Urothelium cell line (cell line): ENCODE measurements around the gene EXD2.

Experiments
- DNase-seq: peaks from one replicate; pipeline ENCODE4 v3.0.0; 2011; ENCODE audit warnings: low spot score, mixed read lengths
- FAIRE-seq: peaks from 2 replicates; lab custom pipeline; 2011; peaks lifted over from hg19 to GRCh38; lab: Jason Lieb, UNC

Gene EXD2

GRCh38 chr14:69246331-69246730 is 55.0 kb downstream of the EXD2 start:
- DNase-seq: no peak
- peak; percentile 66 for FAIRE-seq

DNA sequence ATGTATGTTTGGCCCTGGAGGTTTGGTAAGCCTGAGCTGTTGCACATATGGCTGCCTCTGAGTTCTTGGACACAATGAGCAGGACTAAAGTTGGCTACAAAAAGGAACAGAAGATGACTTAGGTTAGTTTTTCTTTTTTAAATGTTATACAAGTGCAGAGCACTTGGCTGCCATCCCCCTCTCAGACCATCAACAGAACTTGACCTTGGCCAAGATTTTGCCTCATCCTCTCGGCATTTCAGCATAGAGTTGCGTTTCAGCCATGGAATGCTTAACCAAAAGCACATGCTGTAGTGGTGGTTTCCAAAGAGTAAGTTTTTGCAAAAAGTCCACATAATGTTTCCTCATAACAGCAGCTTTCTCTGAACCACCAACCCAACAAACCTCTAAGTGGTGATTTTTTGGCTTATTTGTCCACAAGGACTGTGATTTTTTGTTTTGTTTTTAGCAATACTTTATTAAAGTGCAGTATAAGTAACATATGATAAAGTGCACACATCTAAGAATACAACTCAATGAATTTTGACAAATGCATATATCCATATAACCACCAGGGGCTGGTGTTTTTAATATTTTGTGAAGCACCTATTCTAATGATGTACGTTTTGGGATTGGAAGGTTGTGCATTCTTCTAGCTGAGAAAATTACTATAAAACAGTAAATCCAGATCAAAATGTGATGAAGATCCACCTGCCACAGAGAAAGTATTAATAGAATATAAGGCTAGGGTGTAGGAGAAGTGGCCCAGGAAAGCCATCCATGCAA is 56.6 kb downstream of the EXD2 start:
- peak; percentile 75 for FAIRE-seq
- no peak for DNase-seq

- DNase-seq (no peak), FAIRE-seq (peak; percentile 78)
These were observed 58.3 kb downstream of the EXD2 start for GRCh38 chr14:69249603-69250002.

- DNase-seq: no peak
- no peak for FAIRE-seq
These were observed 61.6 kb downstream of the EXD2 start for GRCh38 chr14:69252851-69253250.

DNA sequence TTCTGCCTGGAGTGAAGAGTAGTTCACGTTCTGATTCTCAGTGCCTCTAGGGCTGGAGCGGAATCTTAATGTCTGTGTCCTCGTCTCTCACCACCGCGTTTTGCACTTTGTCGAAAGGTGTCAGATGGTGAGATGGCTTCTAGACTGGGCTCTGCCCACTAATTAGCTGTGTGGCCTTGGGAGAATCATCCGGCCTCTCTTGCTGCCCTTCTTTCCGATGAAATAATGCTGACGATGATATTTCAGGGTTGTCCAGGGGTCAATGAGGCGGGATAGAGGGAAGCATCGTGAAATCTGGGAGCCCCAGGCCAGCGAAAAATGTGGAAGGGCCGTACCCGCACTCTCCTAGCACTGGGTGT is 67.8 kb downstream of the EXD2 start:
- FAIRE-seq (peak; percentile 72), DNase-seq (no peak)

DNA sequence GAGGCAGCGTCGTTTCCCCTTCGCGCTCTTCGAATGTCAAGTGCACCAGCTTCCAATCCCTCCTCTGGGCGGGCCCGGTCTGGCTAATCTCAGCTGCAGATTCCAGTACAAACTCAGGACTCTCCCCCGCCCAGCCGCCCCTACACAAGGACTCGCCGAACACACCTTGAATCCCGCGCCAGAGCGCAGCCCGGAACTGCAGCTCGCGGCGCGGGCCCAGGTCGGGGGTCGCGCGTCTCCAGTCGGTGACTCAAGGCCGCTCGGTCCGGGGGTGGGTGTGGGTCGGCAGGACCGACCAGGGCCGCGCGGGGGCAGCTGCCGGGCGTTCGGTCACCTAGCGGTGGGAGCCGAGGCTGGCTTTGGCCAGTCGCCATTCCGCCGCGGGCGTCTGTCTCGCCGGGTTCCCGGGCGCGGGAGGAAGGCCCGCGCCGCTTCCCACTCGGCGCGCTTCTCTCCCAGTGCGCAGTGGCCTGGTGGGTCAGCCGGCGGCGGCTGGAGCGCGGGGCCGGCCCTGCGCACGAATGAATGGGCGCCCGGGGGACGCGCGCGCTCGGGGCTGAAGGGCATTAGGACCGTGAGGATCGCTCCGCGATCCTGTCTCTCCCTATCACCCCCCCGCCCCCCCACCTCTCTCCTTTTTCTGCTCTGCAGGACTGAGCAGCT is 68.4 kb downstream of the EXD2 start, which contains the start of gene GALNT16:
Gene GALNT16 (plus strand): TSS at position 632 of the 663 bp plus-strand sequence. CDS start 133 bp downstream, outside the sequence.
- FAIRE-seq (peak; percentile 86), DNase-seq (peak; percentile 92)

DNA sequence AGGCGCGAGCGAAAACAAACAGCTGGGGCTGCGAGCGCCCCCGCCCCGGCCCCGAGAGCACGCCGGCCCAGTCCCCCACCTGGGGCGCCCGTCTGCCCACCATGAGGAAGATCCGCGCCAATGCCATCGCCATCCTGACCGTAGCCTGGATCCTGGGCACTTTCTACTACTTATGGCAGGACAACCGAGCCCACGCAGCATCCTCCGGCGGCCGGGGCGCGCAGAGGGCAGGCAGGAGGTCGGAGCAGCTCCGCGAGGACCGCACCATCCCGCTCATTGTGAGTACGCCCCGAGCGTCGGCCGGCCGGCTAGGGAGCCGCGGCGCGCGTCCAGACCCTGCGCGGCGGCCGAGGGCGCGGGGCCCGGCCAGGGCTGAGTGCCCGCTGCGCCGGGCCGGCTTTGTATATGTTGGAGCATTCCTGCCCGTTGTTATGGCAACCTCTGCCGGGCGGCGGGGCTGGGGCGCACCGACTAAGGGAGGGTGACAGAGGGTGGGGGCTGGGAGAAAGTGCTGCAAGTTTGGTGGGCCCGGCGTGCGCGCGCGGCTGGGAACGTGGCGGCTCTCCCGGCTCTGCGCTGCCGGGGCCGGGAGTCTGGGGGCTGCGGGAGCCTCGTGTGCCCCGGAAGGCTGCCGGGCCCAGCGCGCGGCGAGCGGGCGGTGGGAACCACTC is 69.0 kb downstream of the EXD2 start:
- FAIRE-seq: peak; percentile 94

GRCh38 chr14:69260861-69261564 is 69.7 kb downstream of the EXD2 start:
- peak; percentile 93 for FAIRE-seq
- DNase-seq: peak; percentile 42

More for the DNA sequence above, 69.0 kb downstream of the EXD2 start:
- peak; percentile 68 for DNase-seq

DNA sequence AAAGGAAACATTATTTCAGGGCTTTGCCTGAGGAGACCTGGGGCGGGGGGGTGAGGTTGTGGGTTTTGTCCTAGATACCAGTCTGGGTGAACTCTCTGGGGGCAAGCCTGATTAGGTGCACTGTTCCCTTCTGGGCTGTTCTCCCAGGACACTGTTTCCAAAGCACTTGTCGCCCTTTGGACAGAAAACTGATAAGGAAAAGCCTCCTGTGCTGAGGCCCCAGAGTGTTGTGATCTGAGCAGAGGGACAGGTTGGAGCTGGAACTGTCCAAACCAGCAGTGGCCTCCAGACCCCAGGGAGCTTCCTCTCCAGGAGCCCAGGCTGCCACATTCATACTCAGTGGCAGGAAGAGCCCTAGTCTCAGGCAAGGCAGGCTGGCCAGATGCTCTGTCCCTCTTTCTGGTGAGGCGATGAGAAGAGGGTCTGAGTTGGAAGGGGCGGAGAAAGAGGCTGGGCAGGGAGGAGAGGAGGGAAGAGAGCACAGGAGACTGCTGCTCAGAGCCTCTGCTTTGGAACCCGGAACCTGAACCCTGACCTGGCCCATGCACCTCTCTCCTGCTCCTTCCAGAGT is 70.5 kb downstream of the EXD2 start:
- FAIRE-seq: no peak
- DNase-seq: peak; percentile 55

DNA sequence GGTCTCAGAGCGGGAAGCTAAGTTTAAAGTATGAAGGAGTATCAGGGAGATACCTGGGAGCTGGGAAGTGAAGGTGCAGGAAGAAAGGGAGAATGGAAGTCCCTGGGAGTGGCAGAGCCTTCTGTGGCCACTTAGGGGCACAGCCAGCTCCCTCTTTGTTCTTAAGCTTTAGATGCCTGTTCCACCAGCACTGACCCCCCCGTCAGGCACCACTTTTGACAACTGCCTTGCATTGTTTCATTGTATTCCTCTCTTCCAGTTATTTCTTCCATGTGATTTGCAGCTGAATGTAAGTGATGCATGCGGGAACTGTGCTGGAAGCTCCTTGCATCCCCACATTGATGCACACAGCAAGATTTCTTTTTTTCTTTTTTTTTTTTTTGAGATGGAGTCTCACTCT is 71.2 kb downstream of the EXD2 start:
- DNase-seq (no peak), FAIRE-seq (no peak)

DNA sequence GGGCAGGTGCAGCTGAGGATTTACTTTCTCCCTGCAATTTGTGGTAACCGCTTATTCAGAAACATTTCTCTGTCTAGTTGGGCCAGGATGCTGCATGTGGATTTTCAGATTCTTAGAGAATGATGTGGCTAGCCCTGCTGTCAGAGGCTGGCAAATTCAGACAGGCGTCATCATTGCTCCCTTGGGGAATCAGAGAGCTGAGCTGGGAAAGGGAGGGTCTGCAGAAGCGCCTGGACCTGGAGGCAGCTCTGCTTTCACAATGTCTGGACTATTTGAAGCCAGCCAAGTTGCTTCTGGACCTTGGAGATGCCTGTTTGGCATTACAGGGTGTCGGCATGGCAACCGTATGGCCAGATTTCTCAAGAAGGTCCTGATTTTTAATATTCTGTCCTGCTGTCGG is 72.1 kb downstream of the EXD2 start:
- FAIRE-seq: no peak

DNA sequence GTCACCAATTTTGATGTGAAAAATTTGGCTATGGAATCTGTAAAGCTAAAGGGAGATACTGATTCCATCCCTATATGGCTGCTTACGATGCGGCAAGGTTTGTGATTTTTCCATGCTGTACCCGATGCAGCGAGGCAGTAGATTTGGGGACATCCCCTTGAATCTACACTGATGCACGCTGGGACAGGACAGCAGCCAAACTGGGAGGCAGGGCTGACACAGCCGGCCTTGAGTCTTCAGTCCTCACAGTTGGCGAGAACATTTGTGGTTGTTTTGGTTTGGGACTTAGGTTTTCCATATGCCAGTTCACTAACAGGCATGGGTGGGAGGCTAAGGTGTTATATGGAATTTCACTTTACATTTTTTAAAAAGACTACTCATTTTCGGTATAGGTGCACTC is 72.5 kb downstream of the EXD2 start:
- FAIRE-seq (peak; percentile 86), DNase-seq (no peak)

More for the DNA sequence above, 72.1 kb downstream of the EXD2 start:
- peak; percentile 92 for DNase-seq

GRCh38 chr14:69266572-69267345 is 75.5 kb downstream of the EXD2 start:
- no peak for DNase-seq
- FAIRE-seq: no peak

GRCh38 chr14:69267492-69267891 is 76.2 kb downstream of the EXD2 start:
- peak; percentile 82 for FAIRE-seq
- DNase-seq: no peak

- FAIRE-seq: no peak
- no peak for DNase-seq
These were observed 76.9 kb downstream of the EXD2 start for GRCh38 chr14:69268223-69268622.

DNA sequence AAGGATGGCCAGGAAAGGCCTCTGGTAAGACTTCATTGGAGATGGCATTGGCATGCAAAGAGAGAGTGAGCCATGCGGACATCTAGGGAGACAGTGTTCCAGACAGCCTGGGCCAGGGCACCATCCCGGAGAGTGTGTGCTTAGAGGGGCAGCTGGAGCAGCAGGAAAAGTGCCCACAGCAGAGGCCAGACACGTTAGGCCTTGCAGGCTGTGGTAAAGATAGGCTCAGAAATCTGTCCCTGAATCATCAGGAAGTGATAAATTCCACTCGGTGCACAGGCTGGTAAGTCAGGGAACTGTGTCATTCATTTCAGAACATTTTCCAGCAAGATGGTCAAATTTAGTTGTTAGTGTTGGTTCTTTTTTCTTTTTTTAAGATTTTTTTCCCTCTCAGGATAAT is 77.5 kb downstream of the EXD2 start:
- DNase-seq: peak; percentile 64
- no peak for FAIRE-seq

- FAIRE-seq: peak; percentile 100
- no peak for DNase-seq
These were observed 78.1 kb downstream of the EXD2 start for GRCh38 chr14:69269381-69269780.

GRCh38 chr14:69270097-69270496 is 78.8 kb downstream of the EXD2 start:
- no peak for DNase-seq
- no peak for FAIRE-seq

DNA sequence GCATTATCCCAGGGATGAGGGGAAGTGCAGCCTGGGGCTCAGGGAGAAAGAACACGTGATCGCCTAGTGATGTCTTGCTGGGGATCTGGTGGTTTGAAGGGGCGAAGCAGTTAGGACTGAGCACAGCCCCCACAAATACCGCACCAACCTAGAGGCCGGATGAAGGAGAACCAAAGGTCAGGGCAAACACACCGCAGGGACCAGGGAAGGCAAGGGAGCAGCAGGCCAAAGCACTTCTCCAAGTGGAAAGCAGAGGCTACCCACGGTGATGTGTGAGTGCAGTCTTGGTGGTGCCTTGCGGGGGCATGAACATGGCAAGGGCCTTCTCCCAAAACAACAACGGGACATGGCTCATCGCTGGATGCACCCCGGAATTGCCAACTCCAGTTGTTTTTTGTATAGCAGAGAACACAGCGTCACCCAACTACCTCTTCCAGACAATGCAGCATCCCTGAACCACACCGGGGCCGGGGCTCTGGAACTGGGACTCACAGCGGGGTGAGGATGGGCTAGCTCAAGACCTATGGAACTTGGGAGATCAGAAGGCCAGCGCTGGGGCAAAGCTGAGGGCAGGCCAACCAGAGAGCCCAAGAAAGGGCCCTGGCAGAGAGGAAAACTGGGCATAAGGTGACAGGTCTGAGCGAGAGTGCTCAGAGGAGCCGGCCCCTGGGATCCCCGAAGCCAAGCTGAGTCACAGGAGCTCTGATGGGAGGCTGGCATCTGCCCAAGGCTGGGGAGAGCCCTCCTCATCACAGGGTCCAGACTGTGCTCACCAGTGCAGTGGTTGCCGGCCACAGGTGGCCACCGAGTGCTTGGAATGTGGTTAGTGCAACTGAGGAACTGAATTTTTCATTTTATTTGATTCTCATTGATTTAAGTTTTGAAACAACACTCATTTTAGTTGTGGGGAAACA is 79.8 kb downstream of the EXD2 start:
- DNase-seq: peak; percentile 76
- peak; percentile 91 for FAIRE-seq
